Measurements from ENCODE around the gene CPNE4.
A peak's percentile ranks its signal among the peaks of the same experiment; 100 is the strongest.

CPNE4 gene

GRCh38 chr3:131794766-131795388 lies 239.9 kb downstream of the CPNE4 start:
- no peaks in the 10 kb centered on the region for H3K36me3 Mint-ChIP-seq (ENCODE audit: insufficient read depth)
- H3K27ac Mint-ChIP-seq, result no peak overlapping the region
- peak in 2 of 3 experiments; percentile 1 to 2 for DNase-seq
- H3K9me3 Mint-ChIP-seq, result no peaks in the 10 kb centered on the region
- H3K27me3 Mint-ChIP-seq, result peaks cover 22 to 38% of the 10 kb centered on the region in 2 donors
- H3K4me1 Mint-ChIP-seq (ENCODE audit: low read depth in 2 of 2), result peaks cover 0 to 2% of the 10 kb centered on the region in 2 donors
- no peak overlapping the region for H3K4me3 Mint-ChIP-seq
- peak; percentile 46 for ATAC-seq (replicated peaks)

GRCh38 chr3:131793870-131794269 lies 240.9 kb downstream of the CPNE4 start:
- H3K27me3 Mint-ChIP-seq, result peaks cover 22 to 43% of the 10 kb centered on the region in 2 donors
- no peak for DNase-seq

GRCh38 chr3:131789188-131789587 lies 245.6 kb downstream of the CPNE4 start:
- DNase-seq (no peak), ATAC-seq (replicated peaks) (no peak)
- no peaks in the 10 kb centered on the region for H3K4me1 Mint-ChIP-seq (ENCODE audit: low read depth in 2 of 2)
- H3K4me3 Mint-ChIP-seq, result no peak overlapping the region
- no peaks in the 10 kb centered on the region for H3K36me3 Mint-ChIP-seq (ENCODE audit: insufficient read depth)
- peaks cover 0 to 28% of the 10 kb centered on the region in 2 donors for H3K27me3 Mint-ChIP-seq
- no peaks in the 10 kb centered on the region for H3K9me3 Mint-ChIP-seq
- no peak overlapping the region for H3K27ac Mint-ChIP-seq

More at GRCh38 chr3:131793870-131794269, 240.9 kb downstream of the CPNE4 start:
- Mint-ChIP-seq H3K36me3 (ENCODE audit: insufficient read depth) (no peaks in the 10 kb centered on the region), H3K4me1 (ENCODE audit: low read depth in 2 of 2) (peaks cover 0 to 2% of the 10 kb centered on the region in 2 donors), H3K27ac (no peak overlapping the region), H3K9me3 (no peaks in the 10 kb centered on the region), H3K4me3 (no peak overlapping the region)
- ATAC-seq (replicated peaks), result no peak

- H3K9me3 Mint-ChIP-seq, result no peaks in the 10 kb centered on the region
- no peak overlapping the region for H3K4me3 Mint-ChIP-seq
- no peak overlapping the region for H3K27ac Mint-ChIP-seq
- no peaks in the 10 kb centered on the region for H3K36me3 Mint-ChIP-seq (ENCODE audit: insufficient read depth)
- no peaks in the 10 kb centered on the region for H3K4me1 Mint-ChIP-seq (ENCODE audit: low read depth in 2 of 2)
- no peak for ATAC-seq (replicated peaks)
- DNase-seq, result no peak
- H3K27me3 Mint-ChIP-seq, result peaks cover 0 to 16% of the 10 kb centered on the region in 2 donors
Observed at GRCh38 chr3:131786386-131786785, 248.4 kb downstream of the CPNE4 start.

GRCh38 chr3:131782751-131783150 lies 252.1 kb downstream of the CPNE4 start:
- Mint-ChIP-seq H3K4me1 (ENCODE audit: low read depth in 2 of 2) (no peaks in the 10 kb centered on the region), H3K27ac (no peak overlapping the region), H3K36me3 (ENCODE audit: insufficient read depth) (no peaks in the 10 kb centered on the region), H3K27me3 (peaks cover 5 to 9% of the 10 kb centered on the region in 2 donors), H3K4me3 (no peak overlapping the region), H3K9me3 (no peaks in the 10 kb centered on the region)
- DNase-seq (no peak), ATAC-seq (replicated peaks) (no peak)

- Mint-ChIP-seq H3K27me3 (peaks cover 13 to 19% of the 10 kb centered on the region in 2 donors), H3K9me3 (no peaks in the 10 kb centered on the region), H3K4me1 (ENCODE audit: low read depth in 2 of 2) (no peaks in the 10 kb centered on the region), H3K27ac (no peak overlapping the region), H3K36me3 (ENCODE audit: insufficient read depth) (no peaks in the 10 kb centered on the region), H3K4me3 (no peak overlapping the region)
- ATAC-seq (replicated peaks) (no peak), DNase-seq (no peak)
Observed at GRCh38 chr3:131778526-131778925, 256.3 kb downstream of the CPNE4 start.

- ATAC-seq (replicated peaks) (no peak), DNase-seq (no peak)
- Mint-ChIP-seq H3K27ac (no peak overlapping the region), H3K4me3 (no peak overlapping the region), H3K4me1 (ENCODE audit: low read depth in 2 of 2) (no peaks in the 10 kb centered on the region), H3K27me3 (peaks cover 13 to 27% of the 10 kb centered on the region in 2 donors), H3K36me3 (ENCODE audit: insufficient read depth) (no peaks in the 10 kb centered on the region), H3K9me3 (no peaks in the 10 kb centered on the region)
Observed at GRCh38 chr3:131775650-131776049, 259.2 kb downstream of the CPNE4 start.

GRCh38 chr3:131772269-131773026 lies 262.4 kb downstream of the CPNE4 start:
- H3K9me3 Mint-ChIP-seq, result no peaks in the 10 kb centered on the region
- DNase-seq, result no peak
- H3K4me3 Mint-ChIP-seq, result no peak overlapping the region
- H3K36me3 Mint-ChIP-seq (ENCODE audit: insufficient read depth), result no peaks in the 10 kb centered on the region
- no peaks in the 10 kb centered on the region for H3K4me1 Mint-ChIP-seq (ENCODE audit: low read depth in 2 of 2)
- peaks cover 13 to 18% of the 10 kb centered on the region in 2 donors for H3K27me3 Mint-ChIP-seq
- ATAC-seq (replicated peaks), result no peak
- no peak overlapping the region for H3K27ac Mint-ChIP-seq

GRCh38 chr3:131762981-131763564 lies 271.7 kb downstream of the CPNE4 start:
- Mint-ChIP-seq H3K9me3 (peaks cover 1 to 7% of the 10 kb centered on the region in 2 donors), H3K36me3 (ENCODE audit: insufficient read depth) (no peaks in the 10 kb centered on the region), H3K4me1 (ENCODE audit: low read depth in 2 of 2) (no peaks in the 10 kb centered on the region), H3K4me3 (no peak overlapping the region), H3K27me3 (peaks cover 8 to 13% of the 10 kb centered on the region in 2 donors), H3K27ac (no peak overlapping the region)
- no peak for DNase-seq
- ATAC-seq (replicated peaks), result no peak

GRCh38 chr3:131756405-131756804 lies 278.4 kb downstream of the CPNE4 start:
- Mint-ChIP-seq H3K36me3 (ENCODE audit: insufficient read depth) (peaks cover 2% of the 10 kb centered on the region), H3K4me3 (no peak overlapping the region), H3K27ac (no peak overlapping the region), H3K4me1 (ENCODE audit: low read depth in 2 of 2) (no peaks in the 10 kb centered on the region), H3K9me3 (peaks cover 3 to 8% of the 10 kb centered on the region in 2 donors), H3K27me3 (peaks cover 7 to 29% of the 10 kb centered on the region in 2 donors)
- DNase-seq (no peak), ATAC-seq (replicated peaks) (no peak)

GRCh38 chr3:131755380-131755779 lies 279.4 kb downstream of the CPNE4 start:
- Mint-ChIP-seq H3K4me1 (ENCODE audit: low read depth in 2 of 2) (no peaks in the 10 kb centered on the region), H3K27me3 (peaks cover 2 to 34% of the 10 kb centered on the region in 2 donors), H3K4me3 (no peak overlapping the region), H3K27ac (no peak overlapping the region), H3K9me3 (peaks cover 1 to 8% of the 10 kb centered on the region in 2 donors), H3K36me3 (ENCODE audit: insufficient read depth) (peaks cover 2% of the 10 kb centered on the region)
- ATAC-seq (replicated peaks) (no peak), DNase-seq (no peak)

- H3K4me1 Mint-ChIP-seq (ENCODE audit: low read depth in 2 of 2), result no peaks in the 10 kb centered on the region
- H3K27me3 Mint-ChIP-seq, result peaks cover 6 to 18% of the 10 kb centered on the region in 2 donors
- DNase-seq, result no peak
- peaks cover 2% of the 10 kb centered on the region for H3K36me3 Mint-ChIP-seq (ENCODE audit: insufficient read depth)
- peaks cover 0 to 1% of the 10 kb centered on the region in 2 donors for H3K9me3 Mint-ChIP-seq
- ATAC-seq (replicated peaks), result no peak
- H3K4me3 Mint-ChIP-seq, result no peak overlapping the region
- H3K27ac Mint-ChIP-seq, result no peak overlapping the region
Observed at GRCh38 chr3:131750256-131750655, 284.6 kb downstream of the CPNE4 start.

GRCh38 chr3:131749826-131750225 lies 285.0 kb downstream of the CPNE4 start:
- H3K27me3 Mint-ChIP-seq, result peaks cover 6 to 18% of the 10 kb centered on the region in 2 donors
- no peak overlapping the region for H3K27ac Mint-ChIP-seq
- no peaks in the 10 kb centered on the region for H3K4me1 Mint-ChIP-seq (ENCODE audit: low read depth in 2 of 2)
- H3K36me3 Mint-ChIP-seq (ENCODE audit: insufficient read depth), result peaks cover 2% of the 10 kb centered on the region
- peaks cover 0 to 1% of the 10 kb centered on the region in 2 donors for H3K9me3 Mint-ChIP-seq
- no peak overlapping the region for H3K4me3 Mint-ChIP-seq
- no peak for ATAC-seq (replicated peaks)
- no peak for DNase-seq

All from effector memory CD8-positive, alpha-beta T cell (primary cell).